ENCODE data around the gene ANGPTL3.
A peak's percentile ranks its signal among the peaks of the same experiment; 100 is the strongest.

ANGPTL3 gene

GRCh38 chr1:62621907-62622306 lies 24.6 kb downstream of the ANGPTL3 start:
- DNase-seq (ENCODE audit: low spot score), result peak; percentile 41
- TF ChIP-seq CTCF (IDR thresholded peaks at IDR 0.05; ENCODE audit: extremely low read depth, insufficient read depth, missing control alignments), result no peak
- in situ Hi-C loops (cut with MboI; ENCODE audit: low pct_unique_long_range_greater_than_20kb, low sequenced_read_pairs, unreplicated experiment), result no loop called here

- in situ Hi-C loops (cut with MboI; ENCODE audit: low pct_unique_long_range_greater_than_20kb, low sequenced_read_pairs, unreplicated experiment), result no loop called here
- peak; percentile 20 for DNase-seq (ENCODE audit: low spot score)
- no peak for TF ChIP-seq CTCF (IDR thresholded peaks at IDR 0.05; ENCODE audit: extremely low read depth, insufficient read depth, missing control alignments)
These were observed 28.1 kb downstream of the ANGPTL3 start for GRCh38 chr1:62625415-62625814.

- DNase-seq (ENCODE audit: low spot score), result no peak
- no peak for TF ChIP-seq CTCF (IDR thresholded peaks at IDR 0.05; ENCODE audit: extremely low read depth, insufficient read depth, missing control alignments)
- in situ Hi-C loops (cut with MboI; ENCODE audit: low pct_unique_long_range_greater_than_20kb, low sequenced_read_pairs, unreplicated experiment), result no loop called here
These were observed 31.2 kb downstream of the ANGPTL3 start for GRCh38 chr1:62628506-62628905.

GRCh38 chr1:62637392-62638105 lies 40.2 kb downstream of the ANGPTL3 start:
- in situ Hi-C loops (cut with MboI; ENCODE audit: low pct_unique_long_range_greater_than_20kb, low sequenced_read_pairs, unreplicated experiment), result no loop called here
- no peak for TF ChIP-seq CTCF (IDR thresholded peaks at IDR 0.05; ENCODE audit: extremely low read depth, insufficient read depth, missing control alignments)
- DNase-seq (ENCODE audit: low spot score), result no peak

- TF ChIP-seq CTCF (IDR thresholded peaks at IDR 0.05; ENCODE audit: extremely low read depth, insufficient read depth, missing control alignments), result no peak
- no peak for DNase-seq (ENCODE audit: low spot score)
- in situ Hi-C loops (cut with MboI; ENCODE audit: low pct_unique_long_range_greater_than_20kb, low sequenced_read_pairs, unreplicated experiment), result no loop called here
These were observed 46.0 kb downstream of the ANGPTL3 start for GRCh38 chr1:62643283-62643682.

GRCh38 chr1:62652387-62652786 lies 55.1 kb downstream of the ANGPTL3 start:
- DNase-seq (ENCODE audit: low spot score), result no peak
- in situ Hi-C loops (cut with MboI; ENCODE audit: low pct_unique_long_range_greater_than_20kb, low sequenced_read_pairs, unreplicated experiment), result no loop called here

More at GRCh38 chr1:62652387-62652786, 55.1 kb downstream of the ANGPTL3 start:
- TF ChIP-seq CTCF (IDR thresholded peaks at IDR 0.05; ENCODE audit: extremely low read depth, insufficient read depth, missing control alignments), result no peak

Data from GM13977 (cell line).